MCF 10A (cell line): ENCODE data around the gene UNG. TPM values are rescaled to one million over a fixed set of nuclear protein-coding genes. Genes with fewer than 3 reads are reported as not detected.

Experiments used
- BruUV-seq: library from RNA; stranded (reverse); fragments of 400-500 nt; replicated peaks from 2 replicates; lab custom pipeline; 2021; lab: Mats Ljungman, UMichigan
- CTCF ChIA-PET: fragments of 300-600 bp; sonication (Branson Sonifier 250); formaldehyde crosslinking; extraction: SDS; loops from one replicate; lab custom pipeline; 2021; ENCODE audit warnings: antibody characterized with exemption, inconsistent platforms; lab: Yijun Ruan, JAX
- POLR2A ChIA-PET: fragments of 300-600, 350-650 bp; sonication (Branson Sonifier 250); formaldehyde crosslinking; extraction: SDS; loops from one replicate; lab custom pipeline; 2020; ENCODE audit warnings: antibody characterized with exemption, inconsistent platforms; lab: Yijun Ruan, JAX
- DNase-seq: peaks from one replicate; pipeline ENCODE4 v3.0.0-alpha.2; 2018; ENCODE audit not compliant: unreplicated experiment
- H3K27ac Mint-ChIP-seq: one replicate; pipeline ENCODE4 v1.8.0; 2022; ENCODE audit warnings: mild to moderate bottlenecking, low read depth, mixed read lengths; ENCODE audit not compliant: unreplicated experiment
- H3K27me3 Mint-ChIP-seq: one replicate; pipeline ENCODE4 v1.8.0; 2022; ENCODE audit warnings: mixed read lengths; ENCODE audit not compliant: insufficient read depth, unreplicated experiment
- H3K36me3 Mint-ChIP-seq: one replicate; pipeline ENCODE4 v1.8.0; 2022; ENCODE audit warnings: mild to moderate bottlenecking, moderate library complexity, mixed read lengths; ENCODE audit not compliant: insufficient read depth, unreplicated experiment
- H3K4me1 Mint-ChIP-seq: one replicate; pipeline ENCODE4 v1.8.0; 2022; ENCODE audit warnings: mixed read lengths; ENCODE audit not compliant: insufficient read depth, unreplicated experiment
- H3K4me3 Mint-ChIP-seq: one replicate; pipeline ENCODE4 v1.8.0; 2022; ENCODE audit warnings: mild to moderate bottlenecking, moderate library complexity, mixed read lengths; ENCODE audit not compliant: unreplicated experiment
- H3K9me3 Mint-ChIP-seq: one replicate; pipeline ENCODE4 v1.8.0; 2022; ENCODE audit warnings: mixed read lengths; ENCODE audit not compliant: unreplicated experiment
- intact Hi-C: fragments of 100-400 bp; cut with micrococcal nuclease; formaldehyde crosslinking; loops from 2 replicates; pipeline ENCODE4 v1.14.1; 2022
- total RNA-seq: library from RNA; stranded (reverse); gene quantifications from 2 replicates; pipeline ENCODE4 v1.2.3, GENCODE V29; 2022
- TF ChIP-seq, protein P1 (sequence below): fragments of 200-600 bp; IDR thresholded peaks from one replicate; pipeline ENCODE4 v1.8.0; 2022; ENCODE audit warnings: antibody characterized with exemption, mild to moderate bottlenecking; ENCODE audit not compliant: unreplicated experiment

Gene UNG
- total RNA-seq, 1 experiment from 2014 or later = 13.8 TPM

DNA sequence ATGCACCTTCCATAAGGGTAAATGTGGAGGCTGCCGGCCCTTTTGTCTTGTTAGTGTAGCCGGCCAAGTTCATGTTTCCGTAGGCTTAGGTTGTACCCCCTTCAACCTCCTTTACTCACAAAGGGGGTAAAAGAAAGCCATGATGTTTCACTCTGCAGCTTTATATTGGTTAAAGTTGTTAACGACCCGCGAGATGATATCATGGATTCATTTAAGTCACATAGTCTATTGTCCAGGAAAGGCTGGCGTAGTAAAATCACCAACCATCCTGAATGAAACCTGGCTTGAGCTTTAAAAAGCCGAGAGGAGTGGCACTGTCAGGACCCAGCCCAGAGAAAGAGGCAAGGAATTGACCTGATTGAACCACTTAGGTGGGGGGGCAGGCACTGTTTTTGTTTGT, 1.3 kb downstream of the UNG start:
- no peaks in the 10 kb centered on the region for H3K9me3 Mint-ChIP-seq
- peak overlapping the region; percentile 87 for H3K27ac Mint-ChIP-seq
- no peaks in the 10 kb centered on the region for H3K27me3 Mint-ChIP-seq
- peaks cover 16% of the 10 kb centered on the region for H3K4me1 Mint-ChIP-seq
- CTCF ChIA-PET = interaction anchor here (1.1 to 4.2 kb wide), 6 partner anchors 10 to 295 kb away, joined by 3 to 35 read pairs (median 5); no protein-coding TSS in a partner anchor
- peak overlapping the region; percentile 79 for H3K4me3 Mint-ChIP-seq
- no TSS peak for BruUV-seq
- peaks cover 28% of the 10 kb centered on the region for H3K36me3 Mint-ChIP-seq
- TF ChIP-seq, protein P1, sequence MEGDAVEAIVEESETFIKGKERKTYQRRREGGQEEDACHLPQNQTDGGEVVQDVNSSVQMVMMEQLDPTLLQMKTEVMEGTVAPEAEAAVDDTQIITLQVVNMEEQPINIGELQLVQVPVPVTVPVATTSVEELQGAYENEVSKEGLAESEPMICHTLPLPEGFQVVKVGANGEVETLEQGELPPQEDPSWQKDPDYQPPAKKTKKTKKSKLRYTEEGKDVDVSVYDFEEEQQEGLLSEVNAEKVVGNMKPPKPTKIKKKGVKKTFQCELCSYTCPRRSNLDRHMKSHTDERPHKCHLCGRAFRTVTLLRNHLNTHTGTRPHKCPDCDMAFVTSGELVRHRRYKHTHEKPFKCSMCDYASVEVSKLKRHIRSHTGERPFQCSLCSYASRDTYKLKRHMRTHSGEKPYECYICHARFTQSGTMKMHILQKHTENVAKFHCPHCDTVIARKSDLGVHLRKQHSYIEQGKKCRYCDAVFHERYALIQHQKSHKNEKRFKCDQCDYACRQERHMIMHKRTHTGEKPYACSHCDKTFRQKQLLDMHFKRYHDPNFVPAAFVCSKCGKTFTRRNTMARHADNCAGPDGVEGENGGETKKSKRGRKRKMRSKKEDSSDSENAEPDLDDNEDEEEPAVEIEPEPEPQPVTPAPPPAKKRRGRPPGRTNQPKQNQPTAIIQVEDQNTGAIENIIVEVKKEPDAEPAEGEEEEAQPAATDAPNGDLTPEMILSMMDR = no peak
- POLR2A ChIA-PET = interaction anchor here (1.0 to 3.5 kb wide), 12 partner anchors 9 to 538 kb away, joined by 3 to 25 read pairs (median 4); partner anchors contain the start of genes ISCU, SART3 and USP30
- peak; percentile 9 for DNase-seq
- intact Hi-C loops = loop anchor here (1.0 to 10.0 kb wide), 3 partner anchors 144 to 287 kb away; partner anchors contain the start of gene SSH1

- no peaks in the 10 kb centered on the region for H3K9me3 Mint-ChIP-seq
- no peak overlapping the region for H3K27ac Mint-ChIP-seq
- intact Hi-C loops = loop anchor here (10.0 kb wide), 2 partner anchors 145 to 245 kb away; partner anchors contain the start of gene SSH1
- H3K36me3 Mint-ChIP-seq = peaks cover 32% of the 10 kb centered on the region
- BruUV-seq = no TSS peak
- H3K27me3 Mint-ChIP-seq = no peaks in the 10 kb centered on the region
- ChIA-PET POLR2A (interaction anchor here (0.6 to 3.5 kb wide), 12 partner anchors 9 to 537 kb away, joined by 3 to 25 read pairs (median 4); partner anchors contain the start of genes ISCU and USP30), CTCF (interaction anchor here (0.8 to 4.2 kb wide), 5 partner anchors 9 to 537 kb away, joined by 3 to 35 read pairs (median 4); partner anchors contain the start of gene ISCU)
- H3K4me1 Mint-ChIP-seq = peaks cover 16% of the 10 kb centered on the region
- peak overlapping the region; percentile 79 for H3K4me3 Mint-ChIP-seq
- DNase-seq = no peak
- TF ChIP-seq, protein P1 = no peak
These were observed 2.1 kb downstream of the UNG start for GRCh38 chr12:109099431-109100020.

GRCh38 chr12:109100741-109101140, 3.3 kb downstream of the UNG start:
- Mint-ChIP-seq H3K27ac (no peak overlapping the region), H3K4me1 (peaks cover 16% of the 10 kb centered on the region), H3K27me3 (no peaks in the 10 kb centered on the region), H3K36me3 (peaks cover 36% of the 10 kb centered on the region), H3K4me3 (no peak overlapping the region), H3K9me3 (no peaks in the 10 kb centered on the region)
- TF ChIP-seq, protein P1 = no peak
- BruUV-seq = no TSS peak
- ChIA-PET CTCF (interaction anchor here (0.7 to 4.2 kb wide), 7 partner anchors 8 to 291 kb away, joined by 3 to 35 read pairs (median 4); no protein-coding TSS in a partner anchor), POLR2A (interaction anchor here (3.5 kb wide), 1 partner anchor 11 kb away, joined by 25 read pairs; no protein-coding TSS in a partner anchor)
- intact Hi-C loops = no loop called here
- no peak for DNase-seq

GRCh38 chr12:109102491-109102890, 5.1 kb downstream of the UNG start:
- H3K4me1 Mint-ChIP-seq = peaks cover 16% of the 10 kb centered on the region
- TF ChIP-seq, protein P1 = no peak
- ChIA-PET CTCF (interaction anchor here (0.6 to 1.6 kb wide), 5 partner anchors 10 to 540 kb away, joined by 3 to 8 read pairs (median 4); no protein-coding TSS in a partner anchor), POLR2A (no interaction called here)
- no peak for DNase-seq
- H3K4me3 Mint-ChIP-seq = no peak overlapping the region
- intact Hi-C loops = no loop called here
- H3K36me3 Mint-ChIP-seq = peaks cover 54% of the 10 kb centered on the region
- H3K9me3 Mint-ChIP-seq = no peaks in the 10 kb centered on the region
- H3K27ac Mint-ChIP-seq = no peak overlapping the region
- no peaks in the 10 kb centered on the region for H3K27me3 Mint-ChIP-seq
- BruUV-seq = no TSS peak
